Forelimb muscle (tissue), 1 donor: ENCODE data around the gene WASF3. TPM values are rescaled to one million over a fixed set of nuclear protein-coding genes. Genes with fewer than 3 reads are reported as not detected.
"Not testable (repeated sequence)": the region's sequence is repeated elsewhere in the genome, so short reads cannot be mapped to it uniquely, and the experiment has no call there.

Source experiments
- DNase-seq: peaks from one replicate; pipeline ENCODE4 v3.0.0-alpha.2; 2013; ENCODE audit warnings: low read depth
- polyA plus RNA-seq: library from polyadenylated mRNA; unstranded; fragments of 120-200 nt; gene quantifications from one replicate; pipeline ENCODE4 v1.2.1, GENCODE V29; 2013; ENCODE audit not compliant: insufficient read length

WASF3 gene
- polyA plus RNA-seq, 1 donor, result 9.9 TPM

GRCh38 chr13:26716984-26717383, 159.5 kb downstream of the WASF3 start:
- DNase-seq, result no peak

- no peak for DNase-seq
These were observed 160.7 kb downstream of the WASF3 start for GRCh38 chr13:26718146-26718545.

- no peak for DNase-seq
These were observed 161.4 kb downstream of the WASF3 start for GRCh38 chr13:26718872-26719271.

- no peak for DNase-seq
These were observed 162.0 kb downstream of the WASF3 start for GRCh38 chr13:26719356-26719945.

GRCh38 chr13:26721251-26722121, 164.0 kb downstream of the WASF3 start:
- DNase-seq, result no peak

GRCh38 chr13:26722321-26722720, 164.8 kb downstream of the WASF3 start:
- DNase-seq, result no peak

GRCh38 chr13:26723620-26724019, 166.1 kb downstream of the WASF3 start:
- DNase-seq, result not testable (repeated sequence)

GRCh38 chr13:26726684-26727083, 169.2 kb downstream of the WASF3 start:
- DNase-seq, result no peak

- no peak for DNase-seq
These were observed 169.6 kb downstream of the WASF3 start for GRCh38 chr13:26727122-26727521.

- DNase-seq, result no peak
These were observed 170.2 kb downstream of the WASF3 start for GRCh38 chr13:26727633-26728032.

GRCh38 chr13:26735677-26736076, 178.2 kb downstream of the WASF3 start:
- no peak for DNase-seq

Other genes starting within 250 kb of the WASF3 start
- gene GPR12, start 203.1 kb downstream of the WASF3 start, polyA plus RNA-seq, result 0.15 TPM